SK-N-SH (cell line): ENCODE data around the gene GPC4. TPM values are rescaled to one million over a fixed set of nuclear protein-coding genes. Genes with fewer than 3 reads are reported as not detected.

Experiments used
- CTCF ChIA-PET: fragments of 300-600, 350-600 bp; formaldehyde crosslinking; extraction: SDS; loops from one replicate; lab custom pipeline; 2021; lab: Yijun Ruan, JAX
- POLR2A ChIA-PET: fragments of 350-600 bp; sonication (Branson Sonifier 250); formaldehyde crosslinking; extraction: SDS; loops from one replicate; lab custom pipeline; 2020; ENCODE audit warnings: antibody characterized with exemption, inconsistent platforms; lab: Yijun Ruan, JAX
- DNase-seq: peaks from one replicate; pipeline ENCODE4 v3.0.0; 2012
- H2AFZ ChIP-seq: fragments of 200-600 bp; sonication (generic); 2 replicates; pipeline ENCODE4 v1.8.1; 2016; ENCODE audit warnings: antibody characterized with exemption, mild to moderate bottlenecking, low read depth
- H3F3A ChIP-seq: fragments of 200-600 bp; sonication (generic); replicated peaks from 2 replicates; pipeline ENCODE3; 2016; ENCODE audit warnings: antibody characterized with exemption, mild to moderate bottlenecking; ENCODE audit not compliant: insufficient read depth
- H3K27ac ChIP-seq, 2 experiments: fragments of 200-500 bp in 1 of 2; fragments of 200-600 bp in 1 of 2; sonication (Bioruptor generic) in 1 of 2; sonication (generic), shearing (Covaris generic) in 1 of 2; 2 replicates each; pipeline versions ENCODE4 v1.5.1 to v1.6.1; 2014 to 2016; ENCODE audit warnings: low read depth in 2 of 2, inconsistent platforms in 1 of 2, low read length in 1 of 2, mild to moderate bottlenecking in 1 of 2, mixed read lengths in 1 of 2
- H3K27me3 ChIP-seq: fragments of 200-600 bp; sonication (generic), shearing (Covaris generic); 2 replicates; pipeline ENCODE4 v1.6.1; 2016; ENCODE audit warnings: mixed run types; ENCODE audit not compliant: insufficient read depth
- H3K36me3 ChIP-seq, 2 experiments: fragments of 200-500 bp in 1 of 2; fragments of 200-600 bp in 1 of 2; sonication (Bioruptor generic) in 1 of 2; sonication (generic) in 1 of 2; replicated peaks in 1 of 2; 2 replicates each; pipeline versions ENCODE3 to v1.5.1; 2014 to 2016; ENCODE audit warnings: low read length in 1 of 2, mild to moderate bottlenecking in 1 of 2; ENCODE audit not compliant: insufficient read depth in 2 of 2, control insufficient read depth in 1 of 2
- H3K4me1 ChIP-seq, 2 experiments: fragments of 200-500 bp in 1 of 2; fragments of 200-600 bp in 1 of 2; sonication (Bioruptor generic) in 1 of 2; sonication (generic), shearing (Covaris generic) in 1 of 2; 2 replicates each; pipeline versions ENCODE4 v1.5.1 to v1.6.1; 2014 to 2016; ENCODE audit warnings: low read depth in 1 of 2, low read length in 1 of 2, mixed run types in 1 of 2; ENCODE audit not compliant: insufficient read depth in 2 of 2, control insufficient read depth in 1 of 2
- H3K4me2 ChIP-seq: fragments of 200-600 bp; sonication (generic), shearing (Covaris generic); 2 replicates; pipeline ENCODE4 v1.6.1; 2017; ENCODE audit warnings: mixed run types
- H3K4me3 ChIP-seq, 2 experiments: fragments of 200-500 bp in 1 of 2; fragments of 200-600 bp in 1 of 2; sonication (Bioruptor generic) in 1 of 2; sonication (generic), shearing (Covaris generic) in 1 of 2; 2 replicates each; pipeline versions ENCODE4 v1.5.1 to v1.8.1; 2014 to 2016; ENCODE audit warnings: low read depth in 2 of 2, inconsistent platforms in 1 of 2, low read length in 1 of 2, mild to moderate bottlenecking in 1 of 2, mixed read lengths in 1 of 2, moderate library complexity in 1 of 2
- H3K79me2 ChIP-seq: fragments of 200-600 bp; sonication (generic); 2 replicates; pipeline ENCODE4 v1.8.1; 2017; ENCODE audit warnings: mild to moderate bottlenecking; ENCODE audit not compliant: insufficient read depth
- H3K9ac ChIP-seq: fragments of 200-600 bp; sonication (generic); 2 replicates; pipeline ENCODE4 v1.6.1; 2017; ENCODE audit warnings: mixed run types
- H3K9me2 ChIP-seq: fragments of 200-600 bp; sonication (generic); 2 replicates; pipeline ENCODE4 v1.6.1; 2017; ENCODE audit warnings: mixed run types
- H3K9me3 ChIP-seq: fragments of 200-600 bp; sonication (generic); 2 replicates; pipeline ENCODE4 v1.6.1; 2017; ENCODE audit warnings: mixed run types, mild to moderate bottlenecking, moderate library complexity
- H4K20me1 ChIP-seq: fragments of 200-600 bp; sonication (generic); 2 replicates; pipeline ENCODE4 v1.6.1; 2017; ENCODE audit warnings: mild to moderate bottlenecking, mixed run types; ENCODE audit not compliant: insufficient read depth
- CTCF ChIP-seq: fragments of 200-600 bp; sonication (generic); IDR thresholded peaks from 2 replicates; pipeline ENCODE4 v1.6.1; 2017; ENCODE audit warnings: antibody characterized with exemption, mild to moderate bottlenecking, moderate library complexity
- ELF1 ChIP-seq: IDR thresholded peaks from 2 replicates; pipeline ENCODE4 v1.4.0; 2012
- EZH2phosphoT487 ChIP-seq: fragments of 200-600 bp; sonication (generic); IDR thresholded peaks from 2 replicates; pipeline ENCODE4 v1.6.1; 2017; ENCODE audit warnings: low read depth, mixed run types, mild to moderate bottlenecking, antibody characterized with exemption, moderate library complexity, borderline replicate concordance
- FOXJ3 ChIP-seq: sonication (generic); formaldehyde crosslinking; IDR thresholded peaks from 2 replicates; pipeline ENCODE4 v1.5.1; 2020; ENCODE audit warnings: mild to moderate bottlenecking, missing genetic modification reagents
- GABPA ChIP-seq: IDR thresholded peaks from 2 replicates; pipeline ENCODE4 v1.4.0; 2012; ENCODE audit warnings: low read depth, mild to moderate bottlenecking
- GATA2 ChIP-seq: sonication (generic); formaldehyde crosslinking; IDR thresholded peaks from 2 replicates; pipeline ENCODE4 v1.5.0; 2020; ENCODE audit warnings: mild to moderate bottlenecking, missing genetic modification reagents
- IRF3 ChIP-seq: fragments of 150-350 bp; IDR thresholded peaks from 2 replicates; pipeline ENCODE4 v1.6.1; 2016; ENCODE audit warnings: mild to moderate bottlenecking, low read depth, low read length
- MAX ChIP-seq: IDR thresholded peaks from 2 replicates; pipeline ENCODE4 v1.4.0; 2012; ENCODE audit warnings: low read depth
- MXI1 ChIP-seq: IDR thresholded peaks from 2 replicates; pipeline ENCODE4 v1.6.1; 2012; ENCODE audit warnings: mild to moderate bottlenecking, low read depth, low read length, improper control_type of control experiment
- NFIC ChIP-seq: IDR thresholded peaks from 2 replicates; pipeline ENCODE4 v1.4.0; 2012; ENCODE audit warnings: borderline replicate concordance
- NRF1 ChIP-seq: IDR thresholded peaks from 2 replicates; pipeline ENCODE4 v1.6.1; 2012; ENCODE audit warnings: low read depth, mild to moderate bottlenecking, low read length
- PBX3 ChIP-seq: IDR thresholded peaks from 2 replicates; pipeline ENCODE4; 2012
- POLR2AphosphoS5 ChIP-seq: IDR thresholded peaks from 2 replicates; pipeline ENCODE4 v1.6.1; 2012; ENCODE audit warnings: low read depth, low read length
- RXRA ChIP-seq: IDR thresholded peaks from 2 replicates; pipeline ENCODE4 v1.4.0; 2012; ENCODE audit warnings: low read depth, mild to moderate bottlenecking, borderline replicate concordance
- SIN3A ChIP-seq: IDR thresholded peaks from 2 replicates; pipeline ENCODE4 v1.6.1; 2012; ENCODE audit warnings: low read depth, mild to moderate bottlenecking, low read length, moderate library complexity, borderline replicate concordance
- SMC3 ChIP-seq: IDR thresholded peaks from 2 replicates; pipeline ENCODE4 v1.6.1; 2012; ENCODE audit warnings: low read depth, low read length, improper control_type of control experiment
- TAF1 ChIP-seq: IDR thresholded peaks from 2 replicates; pipeline ENCODE4 v1.6.1; 2012; ENCODE audit warnings: low read depth, mild to moderate bottlenecking, low read length, moderate library complexity, borderline replicate concordance
- USF2 ChIP-seq: fragments of 150-350 bp; IDR thresholded peaks from 2 replicates; pipeline ENCODE4 v1.6.1; 2017; ENCODE audit warnings: antibody characterized with exemption, low read length, low read depth, borderline replicate concordance
- YY1 ChIP-seq: IDR thresholded peaks from 2 replicates; pipeline ENCODE4 v1.4.0; 2012; ENCODE audit warnings: low read depth, mild to moderate bottlenecking
- WGBS: methylation state at CpG from one replicate; pipeline ENCODE4 v1.1.6; 2017; ENCODE audit warnings: low lambda C conversion rate; 5-methylcytosine and 5-hydroxymethylcytosine counted together
- polyA plus RNA-seq, 3 experiments: library from polyadenylated mRNA; depleted of rRNA; stranded (reverse); fragments of >200 nt; gene quantifications; 2 replicates each; pipeline ENCODE4 v1.2.3, GENCODE V29; 2012

GPC4 gene
- polyA plus RNA-seq, 1 of the 3 experiments (the other 2 are of a cell fraction), result 0.16 TPM

GRCh38 chrX:133380711-133381619 is 34.3 kb downstream of the GPC4 start:
- Histone ChIP-seq H3K4me1 (no peaks in the 10 kb centered on the region; a peak in 1 of 4 replicates), H3K9me2 (no peaks in the 10 kb centered on the region), H3K36me3 (no peaks in the 10 kb centered on the region), H3K9ac (no peak overlapping the region), H3K27me3 (no peaks in the 10 kb centered on the region), H3K4me2 (no peak overlapping the region), H3K79me2 (no peaks in the 10 kb centered on the region), H3K27ac (no peak overlapping the region), H3K9me3 (no peaks in the 10 kb centered on the region), H3K4me3 (no peak overlapping the region), H3F3A (no peaks in the 10 kb centered on the region), H2AFZ (no peak overlapping the region), H4K20me1 (no peaks in the 10 kb centered on the region)
- TF ChIP-seq MAX (no peak), MXI1 (no peak), CTCF (no peak), GABPA (no peak), POLR2AphosphoS5 (no peak), GATA2 (CRISPR knock-in tag) (no peak), PBX3 (no peak), RXRA (no peak), USF2 (no peak), NRF1 (no peak), ELF1 (no peak), SMC3 (no peak), FOXJ3 (CRISPR knock-in tag) (no peak), IRF3 (no peak), SIN3A (no peak), NFIC (no peak), YY1 (no peak), TAF1 (no peak), EZH2phosphoT487 (no peak)
- ChIA-PET CTCF (interaction anchor here (0.6 kb wide), 1 partner anchor 132 kb away, joined by 3 read pairs; no protein-coding TSS in a partner anchor), POLR2A (no interaction called here)
- peak; percentile 21 for DNase-seq
- 30% methylated on average over 10 of the region's 10 CpGs for WGBS
